SK-N-SH treated with all-trans-retinoic acid at 6 μM for 48 hours (cell line): ENCODE results near the gene ITPKA.
A peak's percentile ranks its signal among the peaks of the same experiment; 100 is the strongest.

Experiments used
- ATAC-seq: fragments of 200-7000 bp; cut with Tn5 transposase; 3 replicates; pipeline ENCODE4 v1.9.1; 2020; ENCODE audit warnings: mild to moderate bottlenecking, moderate library complexity
- BACH2 ChIP-seq: fragments of 250-450 bp; sonication (Bioruptor Pico); IDR thresholded peaks from 2 replicates; pipeline ENCODE4 v1.9.0; 2021; ENCODE audit warnings: mild to moderate bottlenecking, borderline replicate concordance
- CSDC2 ChIP-seq: fragments of 250-450 bp; sonication (Bioruptor Pico); IDR thresholded peaks from 2 replicates; pipeline ENCODE4 v1.5.0; 2020; ENCODE audit warnings: mild to moderate bottlenecking, moderate library complexity
- CSRNP3 ChIP-seq: fragments of 250-450 bp; sonication (Bioruptor Pico); IDR thresholded peaks from 2 replicates; pipeline ENCODE4 v1.5.1; 2021; ENCODE audit warnings: mild to moderate bottlenecking, moderate library complexity
- ESRRG ChIP-seq: fragments of 250-450 bp; sonication (Bioruptor Pico); IDR thresholded peaks from 2 replicates; pipeline ENCODE4 v1.6.1; 2021; ENCODE audit warnings: mild to moderate bottlenecking
- GLIS3 ChIP-seq: fragments of 250-450 bp; sonication (Bioruptor Pico); IDR thresholded peaks from 2 replicates; pipeline ENCODE4 v1.5.0; 2020; ENCODE audit warnings: mild to moderate bottlenecking, moderate library complexity
- ISL1 ChIP-seq: fragments of 250-450 bp; sonication (Bioruptor Pico); IDR thresholded peaks from 2 replicates; pipeline ENCODE4 v2.1.2; 2022; ENCODE audit warnings: mild to moderate bottlenecking, moderate library complexity
- OSR1 ChIP-seq: fragments of 250-450 bp; sonication (Bioruptor Pico); IDR thresholded peaks from 2 replicates; pipeline ENCODE4 v1.8.0; 2022; ENCODE audit warnings: moderate library complexity, mild to moderate bottlenecking, inconsistent platforms
- PPARA ChIP-seq: fragments of 250-450 bp; sonication (Bioruptor Pico); IDR thresholded peaks from 2 replicates; pipeline ENCODE4 v1.5.0; 2020; ENCODE audit warnings: mild to moderate bottlenecking, borderline replicate concordance
- RARB ChIP-seq: fragments of 250-450 bp; sonication (Bioruptor Pico); IDR thresholded peaks from 2 replicates; pipeline ENCODE4 v1.8.0; 2021; ENCODE audit warnings: mild to moderate bottlenecking, moderate library complexity
- SNAI2 ChIP-seq: fragments of 250-450 bp; sonication (Bioruptor Pico); IDR thresholded peaks from 2 replicates; pipeline ENCODE4 v1.5.0; 2020; ENCODE audit warnings: mild to moderate bottlenecking, moderate library complexity
- TCF4 ChIP-seq: fragments of 250-450 bp; sonication (Bioruptor Pico); IDR thresholded peaks from 2 replicates; pipeline ENCODE4 v1.8.0; 2021; ENCODE audit warnings: mild to moderate bottlenecking, moderate library complexity, borderline replicate concordance
- TOX ChIP-seq: fragments of 250-450 bp; sonication (Bioruptor Pico); IDR thresholded peaks from 2 replicates; pipeline ENCODE4 v1.8.0; 2021; ENCODE audit warnings: mild to moderate bottlenecking, moderate library complexity, borderline replicate concordance
- ZC3H10 ChIP-seq: fragments of 250-450 bp; sonication (Bioruptor Pico); IDR thresholded peaks from 2 replicates; pipeline ENCODE4 v1.5.1; 2021; ENCODE audit warnings: mild to moderate bottlenecking, moderate library complexity
- ZFP3 ChIP-seq: fragments of 250-450 bp; sonication (Bioruptor Pico); IDR thresholded peaks from 2 replicates; pipeline ENCODE4 v1.5.0; 2020; ENCODE audit warnings: mild to moderate bottlenecking, moderate library complexity
- ZNF565 ChIP-seq: fragments of 450-650 bp; formaldehyde crosslinking; conservative IDR thresholded peaks from 2 replicates; pipeline ENCODE4 v1.5.0; 2020; ENCODE audit warnings: low read depth, mild to moderate bottlenecking, moderate library complexity
- ZNF70 ChIP-seq: fragments of 450-650 bp; formaldehyde crosslinking; IDR thresholded peaks from 2 replicates; pipeline ENCODE4 v1.5.0; 2020; ENCODE audit warnings: mild to moderate bottlenecking, moderate library complexity
- ZNF8 ChIP-seq: fragments of 450-650 bp; formaldehyde crosslinking; IDR thresholded peaks from 2 replicates; pipeline ENCODE4 v1.5.0; 2020; ENCODE audit warnings: mild to moderate bottlenecking, moderate library complexity
- TF ChIP-seq, protein P1 (sequence below): fragments of 250-450 bp; sonication (Bioruptor Pico); IDR thresholded peaks from 2 replicates; pipeline ENCODE4 v1.8.0; 2021; ENCODE audit warnings: low read depth, mild to moderate bottlenecking, moderate library complexity, borderline replicate concordance

ITPKA gene

DNA sequence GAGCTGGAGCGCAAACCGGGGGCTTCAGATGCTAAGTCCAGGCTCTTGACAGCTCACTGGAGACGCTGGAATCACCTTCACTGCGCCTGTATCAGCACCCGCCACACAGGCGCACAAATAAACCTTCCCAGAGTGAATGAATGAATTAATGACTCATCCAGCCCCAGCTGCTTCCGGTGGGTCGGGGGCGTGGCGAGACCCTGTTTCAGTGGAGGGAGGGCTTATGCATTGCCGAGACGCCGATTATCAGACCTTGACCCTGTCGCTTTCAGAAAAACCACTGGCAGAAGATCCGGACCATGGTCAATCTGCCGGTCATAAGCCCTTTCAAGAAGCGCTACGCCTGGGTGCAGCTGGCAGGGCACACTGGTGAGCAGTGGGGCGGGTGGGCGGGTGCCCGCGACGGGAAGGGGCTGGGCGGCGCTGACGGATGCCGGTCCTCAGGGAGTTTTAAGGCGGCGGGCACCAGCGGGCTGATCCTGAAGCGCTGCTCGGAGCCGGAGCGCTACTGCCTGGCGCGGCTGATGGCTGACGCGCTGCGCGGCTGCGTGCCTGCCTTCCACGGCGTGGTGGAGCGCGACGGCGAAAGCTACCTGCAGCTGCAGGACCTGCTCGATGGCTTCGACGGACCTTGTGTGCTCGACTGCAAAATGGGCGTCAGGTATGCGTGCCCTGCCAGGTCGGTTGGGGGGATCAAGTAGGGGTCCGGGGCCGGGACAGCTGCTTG, 7.7 kb downstream of the ITPKA start:
- no peak for TF ChIP-seq TOX (CRISPR knock-in tag)
- no peak for TF ChIP-seq ZNF565 (CRISPR knock-in tag)
- TF ChIP-seq, protein P1, sequence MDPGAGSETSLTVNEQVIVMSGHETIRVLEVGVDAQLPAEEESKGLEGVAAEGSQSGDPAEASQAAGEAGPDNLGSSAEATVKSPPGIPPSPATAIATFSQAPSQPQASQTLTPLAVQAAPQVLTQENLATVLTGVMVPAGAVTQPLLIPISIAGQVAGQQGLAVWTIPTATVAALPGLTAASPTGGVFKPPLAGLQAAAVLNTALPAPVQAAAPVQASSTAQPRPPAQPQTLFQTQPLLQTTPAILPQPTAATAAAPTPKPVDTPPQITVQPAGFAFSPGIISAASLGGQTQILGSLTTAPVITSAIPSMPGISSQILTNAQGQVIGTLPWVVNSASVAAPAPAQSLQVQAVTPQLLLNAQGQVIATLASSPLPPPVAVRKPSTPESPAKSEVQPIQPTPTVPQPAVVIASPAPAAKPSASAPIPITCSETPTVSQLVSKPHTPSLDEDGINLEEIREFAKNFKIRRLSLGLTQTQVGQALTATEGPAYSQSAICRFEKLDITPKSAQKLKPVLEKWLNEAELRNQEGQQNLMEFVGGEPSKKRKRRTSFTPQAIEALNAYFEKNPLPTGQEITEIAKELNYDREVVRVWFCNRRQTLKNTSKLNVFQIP (CRISPR knock-in tag), result no peak
- TF ChIP-seq OSR1, result no peak
- TF ChIP-seq BACH2 (CRISPR knock-in tag), result no peak
- TF ChIP-seq ZFP3 (CRISPR knock-in tag), result no peak
- no peak for TF ChIP-seq RARB (CRISPR knock-in tag)
- no peak for TF ChIP-seq ISL1 (CRISPR knock-in tag)
- no peak for TF ChIP-seq ZNF70 (CRISPR knock-in tag)
- TF ChIP-seq CSDC2 (CRISPR knock-in tag), result no peak
- TF ChIP-seq TCF4, result no peak
- peak; percentile 64 for ATAC-seq

- ATAC-seq, result peak; percentile 40
- TF ChIP-seq ESRRG (CRISPR knock-in tag) (no peak), ZNF70 (CRISPR knock-in tag) (no peak)
- TF ChIP-seq, all 23 proteins: peak for 0
These were observed 8.5 kb downstream of the ITPKA start for GRCh38 chr15:41501931-41502794.

- no peak for ATAC-seq
- TF ChIP-seq ZNF70 (CRISPR knock-in tag) (no peak), ISL1 (CRISPR knock-in tag) (no peak), ZNF565 (CRISPR knock-in tag) (no peak), CSRNP3 (no peak), TOX (CRISPR knock-in tag) (no peak), ZC3H10 (CRISPR knock-in tag) (no peak), BACH2 (CRISPR knock-in tag) (no peak), CSDC2 (CRISPR knock-in tag) (no peak), SNAI2 (no peak), ESRRG (CRISPR knock-in tag) (no peak), RARB (CRISPR knock-in tag) (no peak), PPARA (no peak)
- TF ChIP-seq, protein P1 (CRISPR knock-in tag), result no peak
These were observed 9.4 kb downstream of the ITPKA start for GRCh38 chr15:41502795-41503668.

DNA sequence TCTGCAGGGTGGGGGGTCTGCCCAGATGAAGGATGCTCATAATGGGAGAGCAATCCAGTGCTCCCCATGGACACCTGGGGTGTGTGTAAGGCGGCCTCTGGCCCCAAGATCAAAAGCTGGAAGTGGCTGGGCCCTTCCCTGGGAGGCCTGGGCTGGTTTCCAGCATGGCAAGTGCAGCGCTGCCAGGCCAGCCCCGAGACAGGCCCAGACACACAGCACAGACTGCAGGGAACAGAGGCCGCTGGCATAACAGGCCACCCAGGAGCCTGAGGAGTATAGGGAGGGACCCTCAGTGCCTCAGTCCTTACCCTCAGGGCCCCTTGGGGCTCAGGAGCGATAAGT, 10.0 kb downstream of the ITPKA start:
- TF ChIP-seq GLIS3 (no peak), ZNF8 (no peak), TOX (CRISPR knock-in tag) (no peak), PPARA (no peak), SNAI2 (no peak)
- ATAC-seq, result no peak
